Stimulated activated CD8-positive, alpha-beta memory T cell treated with anti-CD3 and anti-CD28 coated beads, Interleukin-7, amount 100 ng/mL, for 24 hours (primary cell): Measurements from ENCODE around the gene MIGA1.
A peak's percentile ranks its signal among the peaks of the same experiment; 100 is the strongest.
"Not testable (repeated sequence)": the region's sequence is repeated elsewhere in the genome, so short reads cannot be mapped to it uniquely, and the experiment has no call there.

Source experiments
- DNase-seq: peaks from one replicate; pipeline ENCODE4 v3.0.0-alpha.2; 2020; ENCODE audit warnings: low read depth

MIGA1 gene

GRCh38 chr1:77779529-77780281 lies at the start of gene MIGA1:
Gene MIGA1 (plus strand): TSS chr1:77779649. CDS start chr1:77783253, 3,604 bp downstream.
- peak; percentile 62 for DNase-seq

- DNase-seq: no peak
These were observed 47.4 kb upstream of the MIGA1 start for GRCh38 chr1:77732090-77732489.

GRCh38 chr1:77739235-77739634 lies 40.2 kb upstream of the MIGA1 start:
- no peak for DNase-seq

GRCh38 chr1:77741316-77741715 lies 38.1 kb upstream of the MIGA1 start:
- DNase-seq: no peak

- no peak for DNase-seq
These were observed 37.4 kb upstream of the MIGA1 start for GRCh38 chr1:77742011-77742555.

- no peak for DNase-seq
These were observed 34.9 kb upstream of the MIGA1 start for GRCh38 chr1:77744576-77744975.

- not testable (repeated sequence) for DNase-seq
These were observed 30.0 kb upstream of the MIGA1 start for GRCh38 chr1:77749489-77749888.

GRCh38 chr1:77756052-77756754 lies 23.2 kb upstream of the MIGA1 start:
- no peak for DNase-seq

GRCh38 chr1:77757066-77757584 lies 22.3 kb upstream of the MIGA1 start:
- DNase-seq: no peak

GRCh38 chr1:77757603-77758002 lies 21.8 kb upstream of the MIGA1 start:
- no peak for DNase-seq

GRCh38 chr1:77759071-77760028 lies 20.1 kb upstream of the MIGA1 start, which contains the start of gene USP33:
Gene USP33 (minus strand): TSS chr1:77759852. CDS start chr1:77741697, 18,155 bp downstream.
- peak; percentile 81 for DNase-seq

- no peak for DNase-seq
These were observed 17.4 kb upstream of the MIGA1 start for GRCh38 chr1:77762072-77762476.

- no peak for DNase-seq
These were observed 11.4 kb upstream of the MIGA1 start for GRCh38 chr1:77768006-77768405.

- DNase-seq: no peak
These were observed 3.3 kb upstream of the MIGA1 start for GRCh38 chr1:77776007-77776700.

- no peak for DNase-seq
These were observed 2.2 kb downstream of the MIGA1 start for GRCh38 chr1:77781683-77782082.

- DNase-seq: no peak
These were observed 3.7 kb downstream of the MIGA1 start for GRCh38 chr1:77783141-77783540.

GRCh38 chr1:77786093-77786741 lies 6.8 kb downstream of the MIGA1 start:
- not testable (repeated sequence) for DNase-seq

- no peak for DNase-seq
These were observed 15.1 kb downstream of the MIGA1 start for GRCh38 chr1:77794550-77794949.

GRCh38 chr1:77796695-77797405 lies 17.4 kb downstream of the MIGA1 start:
- no peak for DNase-seq

GRCh38 chr1:77797991-77798390 lies 18.5 kb downstream of the MIGA1 start:
- DNase-seq: no peak
